Tibial nerve (tissue), 4 donors: Measurements from ENCODE around the gene DUSP28.

Experiments used
- EP300 ChIP-seq, 2 donors: sonication (generic); formaldehyde crosslinking; IDR thresholded peaks; one replicate each; pipeline ENCODE4 v1.6.1; 2017; ENCODE audit warnings: antibody characterized with exemption in 2 of 2, mild to moderate bottlenecking in 1 of 2
- POLR2A ChIP-seq, 2 donors: fragments of 450-650 bp; IDR thresholded peaks; one replicate each; pipeline ENCODE4 v1.6.1; 2017; ENCODE audit warnings: antibody characterized with exemption in 2 of 2, mild to moderate bottlenecking in 2 of 2, moderate library complexity in 2 of 2
- TF ChIP-seq, protein P1 (sequence below), 5 experiments: fragments of 200-600 bp in 3 of 5; fragments of 450-650 bp in 2 of 5; sonication (generic) in 3 of 5; IDR thresholded peaks; one replicate each; pipeline ENCODE4 v1.5.1; 2016 to 2019; ENCODE audit warnings: antibody characterized with exemption in 5 of 5, mild to moderate bottlenecking in 3 of 5, moderate library complexity in 2 of 5

DNA sequence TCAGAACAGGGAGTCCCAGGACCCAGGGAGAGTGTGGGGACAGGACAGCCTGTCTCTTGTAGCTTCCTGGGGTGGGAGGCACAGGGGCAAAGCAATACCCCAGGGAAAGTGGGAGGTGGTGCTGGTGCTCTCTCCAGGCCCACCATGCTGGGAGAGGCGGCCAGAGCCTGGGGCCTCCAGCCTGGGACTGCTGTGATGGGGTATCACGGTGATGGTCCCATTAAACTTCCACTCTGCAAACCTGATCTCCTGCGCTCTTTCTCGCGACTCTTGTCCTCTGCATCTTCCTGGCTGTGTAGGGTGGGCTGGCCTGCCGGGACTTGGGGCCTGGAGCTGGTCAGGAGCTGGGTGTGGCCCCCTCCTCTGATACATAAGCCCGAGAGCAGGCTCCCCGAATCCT is 18.3 kb downstream of the DUSP28 start:
- TF ChIP-seq, protein P1, sequence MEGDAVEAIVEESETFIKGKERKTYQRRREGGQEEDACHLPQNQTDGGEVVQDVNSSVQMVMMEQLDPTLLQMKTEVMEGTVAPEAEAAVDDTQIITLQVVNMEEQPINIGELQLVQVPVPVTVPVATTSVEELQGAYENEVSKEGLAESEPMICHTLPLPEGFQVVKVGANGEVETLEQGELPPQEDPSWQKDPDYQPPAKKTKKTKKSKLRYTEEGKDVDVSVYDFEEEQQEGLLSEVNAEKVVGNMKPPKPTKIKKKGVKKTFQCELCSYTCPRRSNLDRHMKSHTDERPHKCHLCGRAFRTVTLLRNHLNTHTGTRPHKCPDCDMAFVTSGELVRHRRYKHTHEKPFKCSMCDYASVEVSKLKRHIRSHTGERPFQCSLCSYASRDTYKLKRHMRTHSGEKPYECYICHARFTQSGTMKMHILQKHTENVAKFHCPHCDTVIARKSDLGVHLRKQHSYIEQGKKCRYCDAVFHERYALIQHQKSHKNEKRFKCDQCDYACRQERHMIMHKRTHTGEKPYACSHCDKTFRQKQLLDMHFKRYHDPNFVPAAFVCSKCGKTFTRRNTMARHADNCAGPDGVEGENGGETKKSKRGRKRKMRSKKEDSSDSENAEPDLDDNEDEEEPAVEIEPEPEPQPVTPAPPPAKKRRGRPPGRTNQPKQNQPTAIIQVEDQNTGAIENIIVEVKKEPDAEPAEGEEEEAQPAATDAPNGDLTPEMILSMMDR (IDR thresholded peaks at IDR 0.05) = no peak
- TF ChIP-seq POLR2A (IDR thresholded peaks at IDR 0.05) = no peak
- no peak for TF ChIP-seq EP300 (IDR thresholded peaks at IDR 0.05)
